Measurements from ENCODE around the gene NLGN1. TPM values are rescaled to one million over a fixed set of nuclear protein-coding genes. Genes with fewer than 3 reads are reported as not detected.

The NLGN1 gene
- total RNA-seq, 1 donor from 2014 or later, result 50.2 TPM

- Mint-ChIP-seq H3K4me1 (ENCODE audit: low read depth, unreplicated experiment) (no peaks in the 10 kb centered on the region), H3K27me3 (ENCODE audit: unreplicated experiment) (no peaks in the 10 kb centered on the region)
- no peak for TF ChIP-seq CTCF (IDR thresholded peaks at IDR 0.05; ENCODE audit: partially characterized antibody, unreplicated experiment)
These were observed 756.3 kb downstream of the NLGN1 start for GRCh38 chr3:174153871-174154270.

GRCh38 chr3:174156200-174156599, 758.7 kb downstream of the NLGN1 start:
- Mint-ChIP-seq H3K27ac (ENCODE audit: unreplicated experiment) (no peak overlapping the region), H3K4me1 (ENCODE audit: low read depth, unreplicated experiment) (no peaks in the 10 kb centered on the region), H3K4me3 (ENCODE audit: unreplicated experiment) (no peak overlapping the region), H3K27me3 (ENCODE audit: unreplicated experiment) (no peaks in the 10 kb centered on the region), H3K36me3 (ENCODE audit: unreplicated experiment) (no peaks in the 10 kb centered on the region), H3K9me3 (ENCODE audit: unreplicated experiment) (no peaks in the 10 kb centered on the region)
- no peak for TF ChIP-seq CTCF (IDR thresholded peaks at IDR 0.05; ENCODE audit: partially characterized antibody, unreplicated experiment)
- DNase-seq, result no peak

More at GRCh38 chr3:174153871-174154270, 756.3 kb downstream of the NLGN1 start:
- no peaks in the 10 kb centered on the region for H3K9me3 Mint-ChIP-seq (ENCODE audit: unreplicated experiment)
- no peak for DNase-seq
- H3K4me3 Mint-ChIP-seq (ENCODE audit: unreplicated experiment), result no peak overlapping the region
- no peak overlapping the region for H3K27ac Mint-ChIP-seq (ENCODE audit: unreplicated experiment)
- H3K36me3 Mint-ChIP-seq (ENCODE audit: unreplicated experiment), result no peaks in the 10 kb centered on the region

- Mint-ChIP-seq H3K4me1 (ENCODE audit: low read depth, unreplicated experiment) (no peaks in the 10 kb centered on the region), H3K36me3 (ENCODE audit: unreplicated experiment) (peaks cover 2% of the 10 kb centered on the region), H3K4me3 (ENCODE audit: unreplicated experiment) (no peak overlapping the region), H3K27me3 (ENCODE audit: unreplicated experiment) (no peaks in the 10 kb centered on the region), H3K9me3 (ENCODE audit: unreplicated experiment) (no peaks in the 10 kb centered on the region), H3K27ac (ENCODE audit: unreplicated experiment) (no peak overlapping the region)
- no peak for DNase-seq
- TF ChIP-seq CTCF (IDR thresholded peaks at IDR 0.05; ENCODE audit: partially characterized antibody, unreplicated experiment), result no peak
These were observed 761.1 kb downstream of the NLGN1 start for GRCh38 chr3:174158674-174159073.

- TF ChIP-seq CTCF (IDR thresholded peaks at IDR 0.05; ENCODE audit: partially characterized antibody, unreplicated experiment), result no peak
- H3K36me3 Mint-ChIP-seq (ENCODE audit: unreplicated experiment), result peaks cover 11% of the 10 kb centered on the region
- H3K27ac Mint-ChIP-seq (ENCODE audit: unreplicated experiment), result no peak overlapping the region
- DNase-seq, result no peak
- H3K4me3 Mint-ChIP-seq (ENCODE audit: unreplicated experiment), result no peak overlapping the region
- H3K4me1 Mint-ChIP-seq (ENCODE audit: low read depth, unreplicated experiment), result no peaks in the 10 kb centered on the region
- no peaks in the 10 kb centered on the region for H3K27me3 Mint-ChIP-seq (ENCODE audit: unreplicated experiment)
- H3K9me3 Mint-ChIP-seq (ENCODE audit: unreplicated experiment), result no peaks in the 10 kb centered on the region
These were observed 762.1 kb downstream of the NLGN1 start for GRCh38 chr3:174159604-174160003.

- TF ChIP-seq CTCF (IDR thresholded peaks at IDR 0.05; ENCODE audit: partially characterized antibody, unreplicated experiment), result no peak
- H3K27ac Mint-ChIP-seq (ENCODE audit: unreplicated experiment), result no peak overlapping the region
- H3K4me3 Mint-ChIP-seq (ENCODE audit: unreplicated experiment), result no peak overlapping the region
- no peaks in the 10 kb centered on the region for H3K27me3 Mint-ChIP-seq (ENCODE audit: unreplicated experiment)
- H3K9me3 Mint-ChIP-seq (ENCODE audit: unreplicated experiment), result peaks cover 2% of the 10 kb centered on the region
- no peaks in the 10 kb centered on the region for H3K4me1 Mint-ChIP-seq (ENCODE audit: low read depth, unreplicated experiment)
- DNase-seq, result no peak
- H3K36me3 Mint-ChIP-seq (ENCODE audit: unreplicated experiment), result peaks cover 33% of the 10 kb centered on the region
These were observed 765.0 kb downstream of the NLGN1 start for GRCh38 chr3:174162550-174162949.
